Measurements from ENCODE around the gene ITPR2.
"Not testable (repeated sequence)": the region's sequence is repeated elsewhere in the genome, so short reads cannot be mapped to it uniquely, and the experiment has no call there.

ITPR2 gene

DNA sequence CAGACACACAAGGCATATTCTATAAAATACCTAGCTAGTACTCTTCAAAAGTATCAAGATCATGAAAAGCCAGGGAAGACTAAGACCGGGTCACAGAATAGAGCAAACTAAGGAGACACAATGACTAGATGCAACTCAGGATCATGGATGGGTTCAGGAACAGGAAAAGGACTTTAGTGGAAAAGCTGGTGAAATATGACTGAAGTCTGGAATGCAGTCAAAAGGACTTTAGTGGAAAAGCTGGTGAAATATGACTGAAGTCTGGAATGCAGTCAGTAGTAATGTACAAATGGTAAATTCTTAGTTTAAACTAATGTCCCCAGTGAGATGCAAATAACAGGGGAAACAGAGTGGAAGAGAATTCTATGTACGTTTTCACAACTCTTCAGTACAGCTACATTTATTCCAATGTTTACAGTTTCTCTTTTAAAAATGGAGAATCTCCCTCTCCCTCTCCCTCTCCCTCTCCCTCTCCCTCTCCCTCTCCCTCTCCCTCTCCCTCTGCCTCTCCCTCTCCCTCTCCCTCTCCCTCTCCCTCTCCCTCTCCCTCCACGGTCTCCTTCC lies 49.1 kb downstream of the ITPR2 start:
- DNase-seq = not testable (repeated sequence)

DNA sequence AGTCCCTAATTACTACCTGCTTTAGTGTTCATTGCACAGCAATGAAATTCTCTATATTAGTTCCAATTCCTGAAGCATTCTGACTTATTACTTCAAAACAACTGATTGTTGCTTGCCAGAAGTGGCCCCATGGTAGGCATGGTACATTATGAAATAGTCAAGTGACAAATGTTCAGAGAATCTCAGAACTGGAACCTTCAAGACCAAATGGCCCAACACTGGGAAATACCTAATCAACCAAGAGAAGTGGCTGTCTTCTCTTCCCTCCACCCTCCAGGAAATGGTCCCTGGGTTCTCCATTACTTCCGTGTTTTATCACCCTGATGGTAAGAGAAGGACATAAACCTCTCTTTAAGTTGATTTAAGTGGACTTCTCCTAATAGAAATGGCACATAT lies 49.9 kb downstream of the ITPR2 start:
- no peak for DNase-seq

DNA sequence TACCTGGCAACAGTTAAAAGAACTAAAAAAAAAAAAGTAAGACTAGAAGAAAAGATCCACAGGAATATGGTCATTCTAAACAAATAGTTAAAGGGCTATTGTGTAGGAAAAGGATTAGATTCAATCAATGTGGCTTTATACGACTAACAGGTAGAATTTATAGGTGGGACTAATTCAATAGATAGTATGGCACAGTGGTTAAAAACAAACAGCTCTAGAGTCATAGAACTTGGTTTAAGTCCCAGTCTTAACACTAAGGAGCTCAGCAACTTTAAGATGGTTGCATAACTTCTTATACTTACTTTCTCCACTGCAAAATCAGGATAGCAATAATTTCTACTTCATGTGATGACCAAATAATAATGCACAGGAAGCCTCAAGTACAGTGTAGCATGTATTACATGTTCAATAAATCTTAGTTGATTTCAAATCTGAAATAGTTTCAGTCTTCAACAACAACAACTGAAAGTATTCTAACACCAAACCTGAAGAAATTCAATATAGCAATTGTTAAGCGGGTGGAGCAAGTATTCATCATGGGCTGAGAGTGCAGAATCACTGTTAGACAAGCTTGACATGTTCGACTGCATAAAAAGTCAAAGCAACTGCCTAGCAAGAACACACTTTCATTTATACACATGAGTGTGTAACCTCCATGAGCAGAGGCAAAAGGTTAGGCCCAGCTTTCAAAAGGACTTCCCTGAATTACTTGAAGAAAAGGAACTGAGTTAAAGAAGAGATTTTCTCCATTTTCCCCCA lies 50.4 kb downstream of the ITPR2 start:
- DNase-seq = no peak

DNA sequence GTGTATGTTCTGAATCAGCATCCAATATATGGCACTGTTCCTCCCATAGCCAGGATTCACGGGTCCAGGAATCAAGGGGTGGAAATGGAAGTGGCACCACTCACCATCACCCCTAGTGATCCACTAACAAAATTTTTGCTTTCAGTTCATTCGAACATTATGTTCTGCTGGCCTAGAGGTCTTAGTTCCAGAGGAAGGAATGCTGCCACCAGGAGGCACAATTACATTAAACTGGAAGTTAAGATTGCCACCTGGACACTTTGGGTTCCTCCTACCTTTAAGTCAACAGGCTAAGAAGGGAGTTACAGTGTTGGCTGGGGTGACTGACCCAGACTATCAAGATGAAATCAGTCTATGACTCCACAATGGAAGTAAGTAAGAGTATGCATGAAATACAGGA lies 52.3 kb downstream of the ITPR2 start:
- DNase-seq = not testable (repeated sequence)

DNA sequence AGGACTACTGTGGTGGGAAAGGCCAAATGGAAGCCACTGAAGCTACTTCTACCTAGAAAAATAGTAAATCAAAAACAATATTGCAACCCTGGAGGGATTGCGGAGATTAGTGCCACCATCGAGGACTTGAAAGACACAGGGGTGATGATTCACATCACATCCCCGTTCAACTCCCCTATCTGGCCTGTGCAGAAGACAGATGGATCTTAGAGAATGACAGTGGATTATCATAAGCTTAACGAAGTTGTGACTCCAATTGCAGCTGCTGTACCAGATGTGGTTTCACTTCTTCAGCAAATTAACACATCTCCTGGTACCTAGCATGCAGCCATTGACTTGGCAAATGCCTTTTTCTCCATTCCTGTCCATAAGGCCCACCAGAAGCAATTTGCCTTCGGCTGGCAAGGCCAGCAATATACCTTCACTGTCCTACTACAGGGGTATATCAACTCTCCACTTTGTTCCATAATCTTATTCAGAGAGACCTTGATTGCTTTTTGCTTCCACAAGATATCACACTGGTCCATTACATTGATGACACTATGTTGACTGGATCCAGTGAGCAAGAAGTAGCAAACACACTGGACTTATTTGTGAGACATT lies 54.7 kb downstream of the ITPR2 start:
- not testable (repeated sequence) for DNase-seq

DNA sequence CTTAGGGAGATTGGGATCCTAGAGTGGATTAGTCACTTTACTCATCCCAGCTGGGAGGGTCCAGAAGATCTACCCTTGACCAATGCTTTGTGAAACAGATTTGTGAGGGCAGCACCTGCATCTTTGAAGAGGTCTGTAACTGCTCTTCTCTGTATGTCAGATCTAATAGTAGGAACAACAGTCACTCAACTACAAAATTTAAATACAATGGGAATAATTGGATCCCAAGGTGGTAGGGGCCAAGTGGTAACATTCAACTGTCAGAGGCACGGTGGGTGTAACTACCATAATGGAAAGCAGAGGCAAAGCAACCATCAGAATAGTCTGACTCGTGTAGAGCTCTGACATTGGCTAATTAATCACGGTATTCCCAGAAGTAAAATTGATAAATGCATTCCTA lies 55.8 kb downstream of the ITPR2 start:
- no peak for DNase-seq

DNA sequence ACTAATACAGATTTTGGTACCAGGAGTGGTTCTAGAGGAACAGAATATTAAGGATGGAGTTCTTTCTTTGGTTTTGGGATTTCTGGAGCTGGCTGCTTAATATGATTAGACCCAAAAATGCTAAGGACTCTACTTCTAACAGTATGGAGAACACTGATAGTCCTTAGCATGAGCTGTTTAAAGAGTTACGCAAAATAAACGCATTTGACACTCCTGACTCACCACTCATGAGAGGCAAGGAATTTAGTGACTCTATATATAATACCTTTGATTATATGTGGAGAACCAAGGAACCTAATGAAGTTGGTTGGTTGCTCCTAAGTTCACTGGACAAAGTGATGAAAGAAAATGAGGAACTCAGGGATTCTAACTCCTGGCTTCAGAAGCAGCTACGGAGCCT lies 57.0 kb downstream of the ITPR2 start:
- DNase-seq = not testable (repeated sequence)

DNA sequence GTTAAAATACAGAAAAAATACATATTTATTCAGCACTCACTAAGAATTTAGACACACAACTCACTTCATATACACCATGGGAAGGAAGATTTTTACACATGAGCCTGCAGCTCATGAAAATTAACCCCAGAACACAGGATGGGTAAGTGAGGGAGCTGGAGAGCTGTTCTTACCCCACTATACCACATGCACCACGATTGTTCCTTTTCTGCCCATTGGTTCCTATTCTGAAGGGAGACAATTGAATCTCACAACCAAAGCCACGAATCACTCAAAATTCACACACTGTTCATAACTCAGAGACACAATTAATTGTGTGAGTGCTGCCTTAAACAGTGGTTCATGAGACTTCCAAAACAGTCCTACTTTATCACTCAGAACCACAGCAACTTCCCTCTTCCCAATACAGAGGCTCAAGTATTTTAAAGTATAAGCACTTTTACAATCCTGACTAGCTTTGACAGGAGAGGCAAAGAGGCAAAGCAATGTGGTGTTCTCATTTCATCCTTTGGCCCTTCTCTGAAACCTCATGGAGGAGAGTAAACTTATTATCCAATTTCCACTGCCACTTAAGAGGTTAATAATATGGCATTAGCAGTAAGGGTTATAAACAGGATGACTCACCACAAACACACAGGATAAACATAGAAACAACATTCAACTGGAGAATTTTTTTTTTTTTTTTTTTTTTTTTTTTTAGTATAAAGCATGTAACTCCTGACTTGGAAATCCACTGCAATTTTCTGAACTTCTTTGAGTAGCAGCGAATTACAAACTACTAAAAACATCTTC lies 59.5 kb downstream of the ITPR2 start:
- no peak for DNase-seq

DNA sequence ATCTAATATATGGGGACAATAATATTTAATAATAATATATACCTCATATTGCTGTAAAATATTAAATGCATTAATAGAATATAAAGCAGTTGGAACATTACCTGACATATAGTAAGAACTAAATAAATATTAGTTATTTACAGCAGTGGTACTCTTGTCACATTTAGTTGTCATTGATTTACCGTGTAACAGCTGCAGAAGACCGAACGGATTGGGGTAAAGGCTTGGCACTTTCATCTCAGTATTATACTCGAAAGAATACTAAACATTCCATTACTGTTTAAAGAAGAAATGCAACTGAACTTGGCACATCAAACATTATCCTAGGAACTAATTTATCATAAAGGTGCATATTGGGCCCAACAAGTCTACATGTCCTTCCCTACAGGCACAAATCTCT lies 61.1 kb downstream of the ITPR2 start:
- DNase-seq = no peak

DNA sequence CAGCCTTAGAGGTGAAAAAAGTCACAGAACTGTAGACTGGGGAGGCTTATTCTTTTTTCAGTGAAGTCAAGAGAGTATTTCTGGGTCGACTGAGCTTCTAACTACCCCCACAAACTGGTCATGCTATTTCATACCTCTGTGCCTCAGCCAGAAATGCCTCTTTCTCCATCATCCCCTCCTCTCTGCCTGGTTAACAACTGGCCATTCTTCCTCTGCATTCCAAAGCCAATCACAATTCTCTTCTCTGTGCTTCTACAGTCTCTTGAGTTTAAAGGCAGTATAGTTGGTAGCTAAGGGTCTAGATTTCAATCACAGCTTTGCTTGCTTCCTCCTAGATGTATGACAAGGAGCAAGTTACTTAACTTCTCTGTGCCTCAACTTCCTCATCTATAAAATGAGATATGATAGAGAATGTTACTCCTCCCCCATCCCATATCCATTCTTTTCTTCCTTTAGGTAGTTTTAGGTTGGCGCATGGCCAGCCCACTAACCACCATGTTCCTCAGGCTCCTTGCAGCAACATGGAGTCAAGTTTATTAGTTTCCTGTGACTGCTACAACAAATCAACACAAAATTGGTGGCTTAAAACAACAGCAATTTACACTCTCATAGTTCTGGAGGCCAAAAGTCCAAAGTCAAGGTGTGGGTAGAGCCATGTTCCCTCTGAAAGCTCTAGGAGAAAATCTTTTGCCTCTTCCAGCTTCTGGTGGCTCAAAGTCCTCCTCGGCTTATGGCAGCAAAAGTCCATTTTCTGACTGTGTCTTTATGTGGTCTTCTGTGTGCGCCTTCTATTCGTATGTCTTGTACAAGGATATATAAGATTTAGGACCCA lies 62.5 kb downstream of the ITPR2 start:
- DNase-seq = no peak

DNA sequence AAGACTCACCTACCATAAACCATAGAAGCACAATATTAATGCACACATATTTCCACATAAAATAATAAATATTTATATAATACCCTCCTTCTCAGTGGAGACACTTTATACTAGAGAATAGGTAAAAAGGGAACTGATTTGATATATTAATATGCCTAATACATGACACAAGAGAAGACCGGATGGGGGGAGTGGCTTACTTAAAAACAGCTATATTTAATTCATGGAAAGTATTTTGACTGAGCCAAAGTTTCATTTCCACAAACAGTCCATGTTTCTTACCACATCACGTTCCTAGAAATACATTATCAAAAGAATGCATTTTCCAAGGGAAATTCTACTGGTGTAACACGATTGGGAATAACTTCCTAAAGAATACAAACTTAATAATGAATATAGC lies 63.4 kb downstream of the ITPR2 start:
- no peak for DNase-seq

DNA sequence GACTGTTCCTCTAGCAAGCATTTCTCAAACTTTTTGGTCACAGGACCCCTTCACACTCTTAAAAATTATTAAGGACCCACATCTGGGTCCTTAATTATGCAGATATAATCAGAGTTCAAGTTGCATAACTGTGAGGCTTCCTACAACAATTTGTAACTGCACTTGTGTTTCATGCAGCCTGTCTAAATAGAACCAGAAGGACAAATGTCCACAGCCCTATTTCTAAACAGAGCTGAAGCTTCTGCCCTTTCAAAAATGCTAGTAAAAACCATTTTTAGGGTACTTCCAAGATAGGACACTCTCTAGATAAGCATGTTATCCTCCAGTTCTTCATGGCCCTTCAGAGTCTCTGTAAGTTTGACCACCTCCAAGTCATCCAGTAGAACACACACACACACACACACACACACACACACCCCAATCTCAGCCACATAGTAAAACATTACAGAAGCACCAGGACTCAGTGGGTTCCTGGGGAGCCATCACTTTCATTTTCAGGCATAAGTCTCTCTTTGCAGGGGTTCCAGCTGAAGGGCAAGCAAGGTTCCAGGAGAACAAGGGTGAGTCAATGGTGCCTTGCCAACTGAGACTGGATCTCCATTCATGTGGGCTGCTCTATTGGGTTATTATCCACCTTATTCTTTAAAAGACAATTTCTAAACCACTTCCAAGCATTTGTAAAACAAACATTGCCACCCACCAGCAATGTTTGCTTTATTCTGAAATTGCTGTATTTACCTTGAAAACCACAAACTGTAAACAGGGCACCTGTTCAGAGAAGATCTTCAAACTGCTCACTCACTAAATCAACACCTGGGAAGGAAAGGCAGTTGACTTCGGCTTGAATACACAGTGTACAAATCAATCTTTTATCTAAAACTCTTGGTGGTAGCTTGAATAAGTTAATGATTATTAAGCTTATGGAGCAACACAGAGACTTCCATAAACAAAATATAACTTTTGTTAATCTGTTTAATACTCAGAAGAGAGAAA lies 64.1 kb downstream of the ITPR2 start:
- no peak for DNase-seq

DNA sequence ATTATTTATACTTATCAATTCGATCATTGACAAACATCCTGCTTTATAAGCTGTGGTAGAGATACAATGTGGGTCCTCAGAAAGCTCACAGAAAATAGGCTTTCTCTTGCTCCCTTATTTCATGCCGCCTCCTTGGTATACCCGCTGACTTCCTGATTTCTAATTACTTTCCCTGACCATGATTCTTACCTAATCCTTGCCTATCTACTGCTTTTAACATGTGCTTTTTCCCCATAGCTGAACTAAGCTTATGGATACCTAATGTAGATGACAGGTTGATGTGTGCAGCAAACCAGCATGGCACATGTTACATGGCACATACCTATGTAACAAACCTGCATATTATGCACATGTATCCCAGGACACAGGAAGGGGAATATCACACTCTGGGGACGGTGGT lies 65.1 kb downstream of the ITPR2 start:
- DNase-seq = no peak

DNA sequence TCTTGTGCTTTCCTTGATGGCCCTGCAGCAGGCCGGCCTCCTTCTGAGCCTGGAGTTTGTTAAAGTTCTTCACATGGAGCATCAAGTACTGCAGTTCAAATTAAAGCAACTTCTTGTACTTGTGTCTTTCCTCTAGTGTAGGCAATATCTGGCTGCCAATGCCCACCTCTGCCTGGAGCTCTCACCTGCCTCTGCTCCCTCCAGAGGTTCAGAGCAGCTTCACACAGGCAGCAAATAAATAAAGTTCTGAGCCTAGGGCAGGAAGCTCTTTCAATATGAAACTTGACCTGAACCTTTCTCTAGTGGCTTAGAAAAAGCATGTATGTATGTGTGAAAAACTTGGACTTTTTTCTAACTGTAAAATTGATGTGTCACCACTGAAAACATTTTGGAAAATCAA lies 65.9 kb downstream of the ITPR2 start:
- DNase-seq = no peak

DNA sequence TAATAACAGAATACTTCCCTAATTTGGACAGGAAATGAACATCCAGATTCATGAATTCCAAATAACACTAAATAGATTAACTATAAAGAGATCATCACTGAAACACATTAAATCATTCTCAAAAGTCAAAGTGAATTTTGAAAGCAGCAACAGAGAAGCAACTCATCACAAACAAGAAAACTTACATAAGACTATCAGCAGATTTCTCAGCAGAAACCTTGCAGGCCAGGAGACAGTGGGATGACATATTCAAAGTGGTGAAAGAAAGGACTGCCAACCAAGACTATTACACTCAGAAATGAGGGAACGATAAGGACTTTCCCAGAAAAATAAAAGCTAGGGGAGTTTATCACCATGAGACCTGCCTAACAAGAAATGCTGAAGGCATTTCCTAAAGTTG lies 70.8 kb downstream of the ITPR2 start:
- no peak for DNase-seq

DNA sequence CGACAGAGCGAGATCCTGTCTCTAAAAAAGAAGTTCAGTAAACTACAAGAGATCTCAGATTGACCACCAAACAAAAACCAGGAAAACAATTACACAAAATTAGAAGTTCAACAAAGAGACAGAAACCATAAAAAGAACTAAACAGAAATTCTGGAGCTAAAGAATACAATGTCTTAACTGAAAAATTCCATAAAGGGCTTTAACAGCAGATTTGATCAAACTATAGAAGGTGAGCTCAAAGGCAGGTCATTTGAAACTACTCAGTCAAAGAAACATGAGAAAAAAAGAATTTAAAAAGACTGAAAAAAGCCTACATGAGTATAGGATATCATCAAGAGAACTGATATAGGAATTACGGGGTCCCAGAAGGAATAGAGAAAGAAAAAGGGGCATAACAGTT lies 71.2 kb downstream of the ITPR2 start:
- DNase-seq = no peak

DNA sequence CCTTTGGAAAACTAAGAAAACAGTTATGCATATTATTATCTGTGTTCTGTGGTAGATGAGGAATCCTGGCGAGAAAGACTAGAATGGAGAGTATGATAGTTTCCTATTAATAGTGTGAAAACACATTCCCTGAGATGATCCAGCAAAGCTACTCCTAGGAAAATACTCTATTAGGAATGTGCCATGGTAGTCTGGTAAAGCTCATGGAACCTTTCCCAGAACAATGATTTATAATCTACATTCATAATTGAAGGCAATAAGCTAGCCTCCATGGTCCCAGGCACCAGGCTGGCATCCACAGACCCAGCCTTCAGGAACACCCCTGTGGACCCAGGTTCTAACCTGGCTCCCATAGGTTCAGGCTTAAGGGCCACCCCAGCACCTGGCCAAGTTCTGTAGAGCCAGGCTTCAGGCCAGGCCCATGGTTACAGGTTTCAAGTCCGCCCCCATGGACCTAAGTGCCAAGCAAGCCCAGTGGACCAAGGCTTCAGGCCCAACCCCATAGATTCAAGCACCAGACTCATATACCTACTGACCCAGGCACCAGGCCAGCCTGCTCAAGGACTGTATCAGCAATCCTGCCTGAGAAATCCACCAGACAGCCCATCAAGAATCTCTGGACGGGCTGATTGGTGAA lies 72.2 kb downstream of the ITPR2 start:
- DNase-seq = no peak

DNA sequence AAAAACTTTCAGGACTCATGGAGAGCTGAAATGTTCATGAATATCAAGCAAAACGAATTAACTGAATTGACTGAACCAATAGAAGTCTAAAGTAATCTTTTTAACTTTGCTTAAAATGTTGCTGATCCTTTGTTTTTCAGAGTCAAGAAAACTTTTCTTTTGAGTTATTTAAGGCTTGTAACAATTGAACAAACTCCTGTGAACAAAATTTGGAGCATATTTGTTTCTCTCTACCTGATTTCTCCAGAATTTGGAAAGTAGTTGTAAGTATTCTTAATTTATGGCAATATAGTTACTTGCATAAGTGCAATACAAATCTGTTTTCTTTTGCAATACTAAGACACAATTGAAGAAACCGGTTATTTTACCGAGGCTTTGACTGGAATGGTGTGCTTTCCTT lies 77.6 kb downstream of the ITPR2 start:
- not testable (repeated sequence) for DNase-seq

DNA sequence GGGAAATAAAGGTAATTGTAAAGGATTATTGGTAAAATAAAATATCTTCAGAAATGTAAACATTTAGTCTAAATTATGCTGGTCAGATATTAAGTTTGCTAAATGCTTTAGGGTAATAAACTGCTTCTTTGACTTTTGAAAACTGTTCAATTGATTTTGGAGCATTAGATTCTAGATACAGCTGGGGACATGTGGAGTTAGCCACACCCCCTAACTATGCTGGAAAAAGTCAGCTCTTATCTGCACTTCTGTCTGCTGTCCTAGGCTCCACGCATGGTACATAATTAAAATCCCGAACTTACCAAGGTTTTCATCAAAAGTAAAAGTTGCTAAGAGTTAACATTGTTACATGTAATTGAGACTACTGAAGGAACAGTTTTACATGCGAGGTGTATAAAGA lies 78.8 kb downstream of the ITPR2 start:
- DNase-seq = no peak

DNA sequence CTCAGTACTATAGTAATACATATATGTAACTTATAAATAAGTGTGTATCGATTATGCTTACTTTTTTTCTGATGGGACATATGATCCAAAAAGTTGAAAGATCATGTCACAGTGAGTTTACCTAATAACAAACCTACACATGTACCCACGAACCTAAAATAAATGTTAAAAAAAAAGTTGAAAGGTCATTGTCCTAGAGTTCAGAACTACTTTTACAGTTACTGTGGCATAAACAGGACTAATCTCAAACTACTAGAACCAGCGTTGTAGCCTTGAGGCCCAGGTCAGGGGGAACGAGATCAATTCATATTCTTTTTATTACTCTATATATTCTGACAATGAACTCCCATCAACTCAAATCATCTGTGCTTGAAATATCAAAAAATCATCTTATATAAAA lies 81.8 kb downstream of the ITPR2 start:
- DNase-seq = no peak
